NCI-H2196 (cell line): ENCODE data around the gene MSI2.
"Not testable (repeated sequence)": the region's sequence is repeated elsewhere in the genome, so short reads cannot be mapped to it uniquely, and the experiment has no call there.

ENCODE experiments used
- DNase-seq: peaks from one replicate; lab custom pipeline; 2025; ENCODE audit not compliant: unreplicated experiment; lab: John Stamatoyannopoulos, UW

The MSI2 gene

GRCh38 chr17:57494443-57494842 is 238.1 kb downstream of the MSI2 start:
- no peak for DNase-seq

- no peak for DNase-seq
Measured at GRCh38 chr17:57495771-57496170, 239.4 kb downstream of the MSI2 start.

- DNase-seq = no peak
Measured at GRCh38 chr17:57496382-57496781, 240.1 kb downstream of the MSI2 start.

- DNase-seq = no peak
Measured at GRCh38 chr17:57498443-57498842, 242.1 kb downstream of the MSI2 start.

GRCh38 chr17:57499221-57499620 is 242.9 kb downstream of the MSI2 start:
- DNase-seq = not testable (repeated sequence)

GRCh38 chr17:57499648-57500049 is 243.3 kb downstream of the MSI2 start:
- no peak for DNase-seq

GRCh38 chr17:57501016-57501415 is 244.7 kb downstream of the MSI2 start:
- no peak for DNase-seq

GRCh38 chr17:57502022-57502421 is 245.7 kb downstream of the MSI2 start:
- no peak for DNase-seq

- no peak for DNase-seq
Measured at GRCh38 chr17:57502811-57503241, 246.5 kb downstream of the MSI2 start.

- DNase-seq = no peak
Measured at GRCh38 chr17:57504208-57504607, 247.9 kb downstream of the MSI2 start.

GRCh38 chr17:57505841-57506773 is 249.8 kb downstream of the MSI2 start:
- DNase-seq = no peak

GRCh38 chr17:57506774-57507127 is 250.4 kb downstream of the MSI2 start:
- no peak for DNase-seq

- DNase-seq = no peak
Measured at GRCh38 chr17:57507828-57508227, 251.5 kb downstream of the MSI2 start.

- no peak for DNase-seq
Measured at GRCh38 chr17:57508671-57509070, 252.3 kb downstream of the MSI2 start.

GRCh38 chr17:57511475-57512123 is 255.3 kb downstream of the MSI2 start:
- no peak for DNase-seq

GRCh38 chr17:57512258-57512657 is 255.9 kb downstream of the MSI2 start:
- no peak for DNase-seq

GRCh38 chr17:57512691-57513090 is 256.4 kb downstream of the MSI2 start:
- DNase-seq = no peak

- no peak for DNase-seq
Measured at GRCh38 chr17:57513569-57513968, 257.2 kb downstream of the MSI2 start.

- no peak for DNase-seq
Measured at GRCh38 chr17:57514614-57515013, 258.3 kb downstream of the MSI2 start.

- DNase-seq = no peak
Measured at GRCh38 chr17:57515662-57516211, 259.4 kb downstream of the MSI2 start.

GRCh38 chr17:57516290-57517230 is 260.2 kb downstream of the MSI2 start:
- no peak for DNase-seq
